Muscle of back (tissue), 11 donors: ENCODE measurements around the gene MALSU1. TPM values are rescaled to one million over a fixed set of nuclear protein-coding genes. Genes with fewer than 3 reads are reported as not detected.

ENCODE experiments used
- DNase-seq, 3 donors: peaks; one replicate each; pipeline versions ENCODE4 v3.0.0 to v3.0.0-alpha.2; 2013
- polyA plus RNA-seq, 10 donors: library from polyadenylated mRNA; unstranded; fragments of 120-200 nt; gene quantifications; one replicate each; pipeline ENCODE4 v1.2.1, GENCODE V29; 2013; ENCODE audit not compliant: insufficient read length in 10 of 10

Gene MALSU1
- polyA plus RNA-seq, 10 donors, result 65.3 to 88.7 (median 72.4) TPM

DNA sequence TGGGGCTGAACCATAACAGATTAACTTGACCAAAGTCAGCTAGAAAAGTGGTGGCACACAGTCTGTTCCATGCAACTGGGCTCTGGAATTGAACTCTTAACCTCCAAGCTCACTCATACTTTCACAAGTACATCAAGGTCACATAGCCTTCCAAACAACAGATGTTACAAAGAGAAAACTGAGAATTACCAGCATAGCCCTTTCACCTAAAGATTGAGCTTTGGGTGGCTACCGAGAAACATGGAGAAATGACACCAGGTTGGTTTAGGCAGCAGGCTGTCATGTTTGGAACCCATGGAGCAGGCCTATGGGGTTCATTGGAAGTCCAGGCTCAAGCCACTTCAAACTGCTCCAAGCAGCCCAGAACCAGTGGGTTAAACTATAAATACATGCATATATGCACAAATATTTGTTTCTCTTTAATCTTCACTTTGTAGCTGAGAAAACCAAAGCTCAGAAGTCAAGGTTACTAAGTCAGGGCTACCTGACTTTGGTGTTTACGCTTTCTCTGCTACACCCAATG, 59.1 kb downstream of the MALSU1 start:
- no peak for DNase-seq

Other genes with a start within 250 kb of the MALSU1 start
- gene KLHL7, start 193.6 kb upstream of the MALSU1 start, polyA plus RNA-seq, result 10 to 100 TPM; 18.8 to 28.9 (median 24.0) TPM
- 10 to 100 TPM; 21.7 to 42.7 (median 31.9) TPM for gene NUP42, start 117.3 kb upstream of the MALSU1 start, polyA plus RNA-seq
- gene GPNMB, start 52.6 kb upstream of the MALSU1 start, polyA plus RNA-seq, result 10 to 100 TPM; 23.4 to 98.8 (median 52.1) TPM
- gene IGF2BP3, start 171.2 kb downstream of the MALSU1 start, polyA plus RNA-seq, result 10 to 100 TPM; 20.6 to 39.0 (median 32.0) TPM
- 100 to 1,000 TPM in 7 of 10 donors, 10 to 100 TPM in 3; 83.7 to 164 (median 112) TPM for gene TRA2A, start 232.6 kb downstream of the MALSU1 start, polyA plus RNA-seq